Cardiac septum (tissue), 1 donor: Measurements from ENCODE around the gene GAK. TPM values are rescaled to one million over a fixed set of nuclear protein-coding genes. Genes with fewer than 3 reads are reported as not detected.
"Not testable (repeated sequence)": the region's sequence is repeated elsewhere in the genome, so short reads cannot be mapped to it uniquely, and the experiment has no call there.

Experiments used
- DNase-seq: peaks from one replicate; pipeline ENCODE4 v3.0.0-alpha.2; 2020; ENCODE audit warnings: low spot score
- intact Hi-C: fragments of 100-400 bp; cut with DNase I; formaldehyde crosslinking; loops from one replicate; pipeline ENCODE4 v1.14.0; 2022
- long read RNA-seq: library from polyadenylated mRNA; unstranded; transcript quantifications from one replicate; pipeline ENCODE4 v2.0.0, GENCODE V29; 2021
- total RNA-seq: library from RNA; stranded (reverse); fragmentation: NEBNext Ultra II Directional; extraction: Animal tissue kit (Norgen Biotek cat#: 25700); gene quantifications from one replicate; pipeline ENCODE4 v1.2.1, GENCODE V29; 2021
- donor health status: DM: no; HTN: no; CAD: no.

Gene GAK
- total RNA-seq = 36.1 TPM
- long read RNA-seq, full-length matches to known transcripts = 8 of 55 reads
- long read RNA-seq, partial matches to known transcripts = 23 of 55 reads
- long read RNA-seq, other reads (novel, unspliced or antisense) = 24 of 55 reads

DNA sequence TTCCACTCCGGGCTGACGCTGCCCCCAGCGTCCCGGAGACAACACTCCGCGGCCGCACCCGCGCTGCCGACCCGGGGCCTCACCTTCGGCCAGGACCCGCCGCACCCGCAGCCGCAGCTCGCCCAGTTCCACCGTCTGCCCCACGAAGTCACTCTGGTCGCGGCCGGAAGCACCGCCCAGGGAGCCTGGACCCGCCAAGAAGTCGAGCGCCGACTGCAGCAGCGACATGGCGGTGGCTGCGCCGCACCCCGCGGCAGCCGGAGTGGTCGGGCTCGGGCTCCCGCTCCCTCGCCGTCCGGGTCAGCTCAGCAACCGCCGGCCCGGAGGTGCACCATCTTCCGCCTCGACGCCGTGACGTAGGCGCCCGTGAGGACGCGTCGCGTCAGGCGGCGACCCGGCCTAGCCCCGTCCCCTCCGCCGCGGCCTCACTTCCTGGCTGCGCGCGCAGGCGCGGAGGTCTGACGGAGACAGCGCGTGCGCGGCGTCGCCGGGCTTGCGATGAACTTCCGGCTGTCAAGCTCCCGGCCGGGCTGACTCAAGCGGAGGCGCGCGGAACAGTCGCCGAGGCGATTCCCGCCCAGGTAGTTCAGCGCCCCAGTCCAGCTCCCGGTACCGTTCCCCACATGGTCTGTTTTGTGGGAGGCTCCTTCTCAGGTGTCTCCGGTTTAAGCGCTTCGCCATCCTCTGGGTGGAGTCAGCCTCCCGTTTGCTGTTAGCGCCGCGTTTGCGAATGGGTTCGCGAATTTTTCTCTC, at the start of gene GAK, which contains the start of gene TMEM175:
Gene GAK, minus strand, starts transcription at position 357 of the 753 bp plus-strand sequence. Its CDS starts 129 bp downstream, at position 228.
Gene TMEM175, plus strand, starts transcription at position 501 of the 753 bp plus-strand sequence. CDS start 15,280 bp downstream, outside the sequence.
- peak; percentile 97 for DNase-seq
- intact Hi-C loops = loop anchor here (2.0 to 10.0 kb wide), 4 partner anchors 40 to 363 kb away; partner anchors contain the start of genes DGKQ and IDUA

DNA sequence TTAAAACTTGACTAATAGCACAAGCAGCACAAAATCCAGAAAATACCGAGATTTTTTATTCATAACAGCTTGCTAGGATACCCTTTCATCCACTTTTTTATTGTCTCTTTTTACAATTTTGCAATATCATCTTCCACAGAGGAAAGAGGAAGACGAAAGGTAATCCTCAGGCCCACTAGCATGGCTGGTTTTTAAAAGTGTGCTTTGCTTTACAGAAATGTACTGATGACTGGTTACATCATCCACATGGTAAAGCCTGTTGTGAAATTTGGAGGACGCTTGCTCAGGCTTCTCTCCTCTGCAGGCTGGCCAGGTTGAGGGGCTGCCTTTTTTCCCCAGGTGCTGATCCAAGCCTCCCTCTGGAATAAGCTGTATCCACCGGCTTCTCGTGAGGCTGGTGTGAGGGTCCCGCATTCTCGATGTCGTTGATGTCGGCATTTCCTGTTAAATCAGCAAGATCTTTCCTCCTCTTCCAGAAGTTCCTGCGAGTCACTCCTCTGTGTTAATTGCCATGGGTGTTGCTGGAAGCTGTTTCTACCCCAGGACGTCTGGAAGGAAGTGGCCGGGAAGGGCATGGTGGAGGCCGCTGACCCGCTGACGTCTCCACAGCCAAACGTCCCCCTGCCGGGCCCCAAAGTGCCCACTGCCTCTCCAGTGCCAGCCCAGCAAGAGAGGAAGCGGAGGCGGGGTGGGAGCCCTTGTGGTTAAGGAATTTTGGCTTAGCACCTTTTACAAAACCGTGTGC, 47.0 kb upstream of the GAK start:
- DNase-seq = no peak
- intact Hi-C loops = no loop called here

DNA sequence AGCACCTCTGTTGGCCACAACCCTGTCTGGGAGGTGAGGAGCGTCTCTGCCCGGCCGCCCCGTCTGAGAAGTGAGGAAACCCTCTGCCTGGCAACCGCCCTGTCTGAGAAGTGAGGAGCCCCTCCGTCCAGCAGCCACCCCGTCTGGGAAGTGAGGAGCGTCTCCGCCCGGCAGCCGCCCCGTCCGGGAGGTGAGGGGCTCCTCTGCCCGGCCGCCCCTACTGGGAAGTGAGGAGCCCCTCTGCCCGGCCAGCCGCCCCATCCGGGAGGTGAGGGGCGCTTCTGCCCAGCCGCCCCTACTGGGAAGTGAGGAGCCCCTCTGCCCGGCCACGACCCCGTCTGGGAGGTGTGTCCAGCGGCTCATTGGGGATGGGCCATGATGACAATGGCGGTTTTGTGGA, 43.9 kb upstream of the GAK start:
- DNase-seq, intact Hi-C loops: not testable (repeated sequence)

DNA sequence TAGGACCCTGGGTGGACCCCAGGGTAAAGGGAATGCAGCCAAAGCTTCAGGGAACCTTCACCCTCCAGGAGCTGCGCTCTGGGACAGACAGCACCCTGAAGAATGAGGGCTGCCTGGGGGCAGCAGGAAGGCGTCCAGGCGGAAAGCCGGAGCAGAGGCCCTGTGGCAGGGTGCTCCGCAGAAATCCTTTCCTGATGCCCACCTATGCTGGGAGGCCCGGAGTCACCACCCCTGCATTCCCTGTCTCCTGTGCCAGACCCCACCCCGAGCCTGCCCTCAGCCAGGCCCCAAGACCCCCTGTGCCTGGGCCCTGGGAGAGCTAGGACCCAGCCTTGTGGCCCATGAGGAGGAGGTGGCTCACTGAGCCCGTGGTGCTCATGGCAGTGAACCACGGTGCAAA, 42.6 kb upstream of the GAK start:
- intact Hi-C loops = loop anchor here (5.0 kb wide), 1 partner anchor 42 kb away; the partner anchor contains the start of genes GAK and TMEM175
- no peak for DNase-seq

DNA sequence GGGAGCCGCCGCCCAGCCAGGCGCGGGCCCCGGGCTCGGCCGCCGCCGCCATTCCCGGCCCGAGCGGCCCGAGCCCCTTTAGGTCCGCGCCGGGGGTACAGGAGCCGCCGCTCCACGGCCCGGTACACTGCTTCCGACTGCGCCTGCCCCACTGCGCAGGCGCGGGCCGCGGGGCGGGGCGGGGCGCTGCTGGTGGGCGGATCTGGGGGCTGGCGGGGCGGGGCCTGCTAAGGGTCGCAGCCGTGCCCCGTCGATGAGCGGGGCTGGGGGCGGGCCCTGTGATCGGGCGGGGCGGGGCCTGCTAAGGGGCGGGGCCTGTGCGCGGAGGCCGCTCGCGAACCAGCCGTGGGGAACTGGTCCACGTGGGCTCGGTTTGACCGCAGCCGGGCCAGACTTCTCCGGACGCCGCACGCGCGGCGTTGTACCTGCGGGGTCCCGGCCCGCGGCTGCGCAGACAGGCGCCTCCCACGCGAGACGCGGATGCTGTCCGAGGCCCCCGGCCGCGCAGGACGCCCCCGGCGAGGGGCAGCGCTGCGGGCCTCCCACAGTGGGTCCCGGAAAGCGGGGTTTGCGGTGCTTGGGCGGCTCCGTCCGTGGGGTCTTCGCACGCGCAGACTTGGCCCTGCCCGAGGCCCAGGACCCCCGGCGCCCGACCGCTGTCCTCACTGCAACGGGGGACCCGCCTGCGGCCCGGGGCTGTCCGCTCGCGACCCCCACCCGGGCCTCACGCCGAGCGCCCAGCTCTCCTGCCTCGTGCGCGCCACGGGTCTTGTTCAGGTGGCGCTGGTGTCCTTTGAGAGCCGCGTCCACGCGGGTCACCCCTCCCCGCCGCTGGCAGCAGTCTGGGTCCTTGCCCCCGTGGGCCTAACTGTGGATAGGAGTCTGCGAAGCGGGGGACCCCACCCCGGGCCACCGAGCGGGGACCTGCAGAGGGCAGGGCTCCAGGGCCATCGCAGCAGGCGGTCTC, 41.6 kb upstream of the GAK start, which contains the start of gene DGKQ:
Gene DGKQ, minus strand, starts transcription at position 139 of the 967 bp plus-strand sequence. Its CDS starts 87 bp downstream, at position 52.
- peak; percentile 96 for DNase-seq
- intact Hi-C loops = loop anchor here (5.0 kb wide), 1 partner anchor 41 kb away; the partner anchor contains the start of genes GAK and TMEM175

DNA sequence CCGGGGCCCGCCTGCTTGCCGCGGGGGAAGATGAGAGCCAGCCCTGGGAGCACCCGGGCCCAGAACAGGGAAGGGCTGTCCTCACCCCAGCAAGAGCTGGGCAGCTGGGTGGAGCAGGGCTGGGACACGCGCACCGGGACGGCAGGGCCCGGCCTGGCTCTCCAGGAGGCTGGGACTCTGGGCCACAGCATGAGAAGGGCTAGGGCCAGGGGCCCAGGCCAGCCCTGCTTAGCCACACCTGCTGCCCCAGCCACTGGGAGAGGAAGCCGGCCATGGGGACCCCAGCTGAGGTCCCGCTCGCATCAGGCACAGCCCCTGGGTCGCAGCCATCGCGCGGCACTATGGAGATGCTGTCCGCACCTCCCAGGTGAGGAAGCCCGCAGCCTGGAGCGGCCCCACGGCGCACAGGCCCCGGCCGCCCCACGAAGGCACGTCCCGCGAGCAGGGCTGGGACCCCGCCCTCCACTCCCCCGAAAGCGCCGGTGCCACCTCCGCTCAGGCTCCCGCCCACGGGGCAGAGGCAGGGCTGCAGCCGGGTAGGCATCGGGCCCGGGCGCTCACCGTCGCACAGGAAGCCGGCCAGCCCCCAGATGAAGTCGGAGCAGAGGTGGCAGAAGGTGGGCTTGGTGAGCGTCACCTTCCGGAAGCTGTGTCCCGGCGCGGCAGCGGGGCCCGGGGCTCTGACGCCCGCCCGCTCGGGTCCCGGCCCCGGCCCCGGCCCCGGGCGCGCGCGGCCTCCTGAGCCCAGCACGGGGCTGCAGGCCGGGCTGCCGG, 40.7 kb upstream of the GAK start:
- no peak for DNase-seq

DNA sequence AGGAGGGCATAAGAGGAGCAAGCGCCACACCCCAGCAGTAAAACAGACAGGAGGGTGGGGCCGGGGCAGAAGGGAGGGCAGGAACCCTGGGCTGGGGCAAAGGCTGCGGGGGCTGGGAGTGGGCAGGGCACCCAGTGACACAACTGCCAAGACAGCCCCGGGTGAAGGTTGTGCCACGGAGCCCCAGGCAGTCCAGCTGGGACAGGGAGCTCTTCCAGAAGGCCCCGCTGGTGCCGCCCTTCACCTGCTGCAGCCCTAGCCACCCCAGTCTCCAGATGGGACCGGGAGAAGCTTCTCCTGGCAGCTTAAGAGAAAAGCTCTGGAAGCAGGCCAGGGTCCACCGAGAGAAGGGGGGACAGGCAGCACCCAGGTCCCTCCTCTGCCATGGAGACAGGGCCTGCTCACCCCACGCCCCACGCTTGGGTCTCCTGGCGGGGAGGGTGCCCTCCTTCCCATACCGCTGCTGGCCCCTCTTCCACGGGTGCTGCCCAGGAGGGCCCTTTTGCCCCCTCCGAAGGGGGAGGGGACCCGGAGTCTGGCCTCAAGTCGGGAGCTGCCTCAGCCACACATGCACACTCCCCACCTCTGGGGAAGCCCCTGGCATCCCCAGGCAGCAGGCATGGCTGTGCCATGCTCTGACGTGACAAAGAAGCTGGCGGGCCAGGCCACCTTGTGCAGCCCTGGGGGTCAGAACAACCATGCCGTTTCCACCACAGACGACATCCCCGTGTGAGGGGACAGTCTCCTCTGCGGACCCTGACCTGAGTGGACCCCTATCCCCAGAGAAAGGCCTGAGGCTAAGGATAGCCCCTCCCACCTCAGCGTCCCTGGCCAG, 39.8 kb upstream of the GAK start:
- DNase-seq = no peak
- intact Hi-C loops = loop anchor here (5.0 kb wide), 1 partner anchor 40 kb away; the partner anchor contains the start of genes GAK and TMEM175

More for the DNA sequence above, 40.7 kb upstream of the GAK start:
- intact Hi-C loops = loop anchor here (5.0 kb wide), 1 partner anchor 41 kb away; the partner anchor contains the start of genes GAK and TMEM175

DNA sequence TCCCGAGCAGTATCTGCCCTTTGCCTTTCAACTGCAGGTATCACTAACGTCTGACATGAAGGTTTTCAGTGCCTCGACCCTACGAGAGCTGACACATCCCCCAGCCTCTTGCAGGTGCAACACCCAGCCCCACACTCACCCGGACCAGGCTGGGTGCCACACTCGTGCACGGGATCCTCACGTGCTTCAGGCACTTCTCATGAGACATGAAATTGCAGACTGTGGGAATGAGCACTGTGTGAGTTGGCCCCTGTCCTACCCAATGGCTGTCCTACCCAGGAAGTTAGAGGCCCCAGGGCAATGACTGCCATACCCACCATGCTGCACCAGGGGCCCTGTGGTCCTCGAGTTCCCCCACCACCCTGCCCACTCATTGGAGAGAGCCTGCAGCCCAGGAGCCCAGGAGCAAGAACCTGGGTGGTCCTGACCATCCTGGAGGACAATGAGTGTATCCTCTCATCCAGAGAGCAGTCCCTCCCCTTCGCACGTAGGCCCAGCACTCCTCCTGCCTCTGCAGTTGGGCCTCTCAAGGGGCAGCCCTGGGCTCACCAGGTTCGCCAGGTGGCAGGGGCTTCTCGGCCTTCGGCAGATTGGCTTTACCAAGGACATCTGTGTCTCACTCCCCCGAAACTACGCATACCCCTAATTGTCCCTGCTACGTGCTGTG, 38.9 kb upstream of the GAK start:
- DNase-seq = no peak
- intact Hi-C loops = loop anchor here (5.0 kb wide), 1 partner anchor 39 kb away; the partner anchor contains the start of genes GAK and TMEM175

DNA sequence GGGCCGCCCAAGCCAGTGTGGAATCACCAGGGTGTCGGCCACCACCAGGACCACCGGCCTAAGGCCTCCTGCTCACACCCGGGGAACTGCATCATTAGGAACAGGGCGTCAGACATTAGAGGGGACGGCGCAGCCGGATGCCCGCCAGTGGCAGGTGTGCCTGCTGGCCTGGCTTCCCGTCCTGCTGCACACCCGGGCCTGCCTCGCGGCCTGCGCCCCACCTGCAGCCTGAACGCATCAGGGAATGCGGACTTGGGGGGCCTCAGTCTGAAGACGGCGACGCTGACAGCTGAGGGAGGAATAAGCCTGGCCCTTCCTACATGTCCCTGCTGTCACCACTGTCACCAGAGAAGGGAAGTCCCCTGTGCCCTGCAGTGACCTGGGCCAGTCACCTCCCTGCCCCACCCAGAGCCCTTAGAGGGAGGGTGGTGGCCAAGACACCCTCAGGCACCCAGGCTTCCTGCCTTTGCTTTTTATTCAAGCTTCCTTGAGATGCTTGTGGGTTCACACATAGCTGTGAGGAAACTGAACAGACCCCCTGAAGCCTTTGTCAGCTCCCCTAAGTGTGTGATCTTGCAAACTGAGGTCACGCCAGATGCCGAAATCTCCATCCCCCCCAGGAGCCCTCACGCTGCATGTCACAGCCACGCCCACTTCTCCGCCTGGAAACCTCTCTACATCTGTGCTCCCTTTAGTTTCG, 38.1 kb upstream of the GAK start:
- intact Hi-C loops = loop anchor here (5.0 kb wide), 1 partner anchor 38 kb away; the partner anchor contains the start of genes GAK and TMEM175
- no peak for DNase-seq

DNA sequence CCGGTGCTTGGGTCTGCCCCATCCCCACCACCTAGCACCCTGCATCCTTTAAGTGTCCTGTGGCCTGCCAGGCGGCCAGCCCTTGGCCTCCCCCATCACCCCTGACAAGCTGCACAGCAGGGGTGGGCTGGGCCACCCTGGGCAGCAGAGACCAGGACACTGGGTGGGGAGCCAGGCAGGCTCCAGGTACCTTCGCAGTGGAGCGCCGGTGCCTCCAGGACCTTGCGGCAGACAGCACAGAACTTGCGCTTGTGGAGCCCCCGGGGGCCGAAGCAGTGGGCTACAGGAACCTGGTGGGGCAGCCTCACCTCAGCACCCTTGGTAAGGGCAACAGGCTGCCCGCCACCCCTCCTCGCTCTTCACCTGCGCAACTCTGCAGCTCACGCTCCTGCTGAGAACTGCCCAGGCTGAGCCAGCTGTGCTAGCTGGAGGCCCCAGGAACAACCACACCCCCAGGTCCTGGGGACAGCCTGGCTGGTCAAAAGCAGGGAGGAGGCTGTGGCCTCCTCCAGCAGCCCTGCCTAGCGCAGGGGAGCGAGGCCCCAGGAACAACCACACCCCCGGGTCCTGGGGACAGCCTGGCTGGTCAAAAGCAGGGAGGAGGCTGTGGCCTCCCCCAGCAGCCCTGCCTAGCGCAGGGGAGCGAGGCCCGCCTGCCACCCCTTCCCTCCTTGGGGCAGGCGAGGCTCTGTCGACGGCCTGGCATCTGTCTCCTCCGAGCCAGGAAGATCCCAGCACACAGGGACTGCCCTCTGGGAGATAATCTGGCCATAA, 36.7 kb upstream of the GAK start:
- intact Hi-C loops = no loop called here

DNA sequence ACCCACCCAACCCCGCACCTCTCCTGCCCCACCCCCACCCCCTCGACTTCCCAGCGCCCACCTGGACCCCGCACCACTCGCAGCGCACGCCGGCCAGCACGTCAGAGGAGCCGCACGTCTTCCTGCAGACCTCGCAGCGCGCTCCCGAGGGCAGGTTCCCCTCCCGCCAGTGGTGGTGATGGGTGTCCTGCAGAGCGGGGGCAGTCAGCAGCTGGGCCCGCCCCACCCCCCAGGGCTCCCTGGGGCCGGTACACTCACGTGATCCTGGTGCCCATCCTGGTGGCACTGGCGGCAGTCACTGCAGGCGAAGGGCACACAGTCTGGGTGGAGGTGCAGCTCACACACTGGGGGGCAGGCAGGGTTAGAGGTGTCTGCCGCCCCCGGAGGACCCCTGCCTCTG, 36.1 kb upstream of the GAK start:
- intact Hi-C loops = no loop called here
- DNase-seq = no peak

More for the DNA sequence above, 36.7 kb upstream of the GAK start:
- DNase-seq = no peak

DNA sequence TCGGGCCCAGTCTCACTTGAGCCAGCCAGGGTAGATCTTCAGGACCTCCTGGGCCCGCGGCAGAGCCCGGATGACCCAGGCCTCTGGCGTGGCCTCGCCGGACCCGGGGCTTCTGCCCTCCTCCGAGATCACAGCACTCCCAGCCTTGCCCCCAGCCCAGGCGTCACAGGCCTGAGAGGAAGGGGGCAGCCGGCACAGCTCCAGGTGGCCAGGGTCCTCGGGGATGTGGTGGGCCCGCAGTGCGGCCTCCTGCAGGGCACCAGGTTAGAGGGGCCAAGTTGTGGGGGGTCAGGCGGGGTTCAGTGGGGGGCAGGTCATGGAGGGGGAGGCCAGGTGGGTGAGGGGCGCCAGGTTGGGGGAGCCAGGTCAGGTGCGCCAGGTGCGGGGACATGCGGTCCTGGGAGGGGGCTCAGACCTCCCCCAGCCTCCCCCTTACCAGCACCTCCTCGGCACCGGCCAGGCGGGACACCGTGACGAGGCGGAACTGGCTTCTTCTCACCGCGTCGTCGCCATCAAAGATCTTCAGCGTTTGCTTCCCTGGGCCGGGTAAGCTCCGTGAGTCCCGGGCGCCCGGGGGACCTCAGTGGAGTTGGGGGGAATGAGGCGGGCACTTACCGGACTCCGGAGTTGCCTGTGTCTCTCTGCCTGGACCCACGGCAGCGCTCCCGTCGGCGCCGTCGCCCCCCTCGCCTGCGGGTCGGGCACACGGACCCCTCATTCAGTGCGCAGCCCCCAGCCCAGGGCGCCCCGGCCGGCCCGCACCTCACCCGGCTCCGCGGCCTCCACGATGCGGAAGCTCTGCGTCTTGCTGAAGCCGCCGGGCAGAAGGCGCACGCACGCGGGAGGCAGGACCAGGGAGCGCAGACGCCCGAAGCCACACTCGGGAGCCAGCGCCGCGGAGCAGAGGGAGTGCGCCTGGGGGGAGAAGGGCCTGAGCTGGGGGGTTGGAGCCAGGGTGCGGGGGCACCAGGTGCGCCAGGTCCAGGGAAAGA, 35.3 kb upstream of the GAK start:
- DNase-seq = no peak
- intact Hi-C loops = no loop called here

DNA sequence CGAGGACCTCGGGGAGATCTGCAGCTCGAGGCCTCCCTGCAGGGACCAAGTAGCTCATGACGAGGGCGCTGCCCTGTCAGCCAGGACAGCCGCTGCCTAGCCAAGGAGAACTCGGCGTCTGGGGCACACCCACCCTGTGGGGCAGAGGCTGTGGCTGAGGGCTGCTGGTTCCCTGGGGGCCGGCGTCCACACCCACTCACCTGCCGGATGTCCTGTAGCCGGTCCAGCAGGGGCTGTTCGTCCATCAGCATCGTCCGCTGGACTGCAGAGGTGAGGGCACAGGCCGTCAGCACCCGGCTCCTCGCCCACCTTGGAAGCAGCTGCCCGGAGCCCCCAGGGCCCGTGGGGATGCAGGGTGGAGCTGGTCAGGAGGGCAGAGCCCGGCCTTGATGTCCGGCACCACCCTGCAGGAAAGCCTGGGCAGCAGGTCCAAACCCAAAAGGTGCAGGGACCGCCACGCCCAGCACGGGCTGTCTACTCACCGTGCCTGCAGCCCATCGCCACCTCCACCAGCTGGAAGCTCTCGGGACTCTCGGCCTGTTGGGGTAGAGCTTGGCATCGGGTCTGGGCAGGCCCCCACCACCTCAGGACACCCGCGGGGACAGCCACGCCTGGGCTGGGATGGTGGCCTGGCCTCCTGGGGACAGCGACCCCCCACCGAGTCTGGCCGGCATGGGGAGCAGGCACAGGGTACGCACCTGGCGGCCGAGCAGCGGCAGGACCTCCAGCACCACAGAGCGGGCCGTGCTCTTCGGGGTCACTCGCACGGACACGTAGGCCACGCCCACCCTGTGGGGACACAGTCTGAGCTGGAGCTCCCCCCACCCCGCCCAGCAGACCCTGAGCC, 34.4 kb upstream of the GAK start:
- no peak for DNase-seq
- intact Hi-C loops = no loop called here
